ENCODE data around the gene CABCOCO1.

CABCOCO1 gene

DNA sequence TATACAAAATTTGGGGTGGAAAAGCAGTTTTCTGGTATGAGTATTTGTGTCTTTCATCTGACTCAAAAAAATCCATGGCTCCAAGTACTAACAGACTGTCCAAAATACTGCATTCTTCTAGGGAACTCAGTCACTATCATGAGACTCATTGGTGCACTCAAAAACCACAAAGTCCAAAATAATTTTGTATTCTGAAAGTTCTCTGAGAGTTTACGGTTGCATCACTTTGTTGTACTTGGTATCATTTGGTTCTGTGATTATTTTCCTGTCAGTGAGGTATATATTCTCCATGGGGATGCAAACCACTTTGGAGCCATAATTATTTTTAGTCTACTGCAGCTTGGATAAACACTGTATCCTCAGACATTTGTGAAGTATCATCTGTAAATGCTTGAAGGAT is 28.0 kb upstream of the CABCOCO1 start:
- TF ChIP-seq ZBTB7A (IDR thresholded peaks at IDR 0.05; ENCODE audit: low read depth) (no peak), TEAD4 (IDR thresholded peaks at IDR 0.05) (no peak), RAD21 (IDR thresholded peaks at IDR 0.05; ENCODE audit: low read depth) (no peak), TAF1 (IDR thresholded peaks at IDR 0.05; ENCODE audit: low read depth) (no peak), YY1 (IDR thresholded peaks at IDR 0.05; ENCODE audit: low read depth) (no peak), CREB1 (IDR thresholded peaks at IDR 0.05; ENCODE audit: low read depth) (no peak), CEBPB (IDR thresholded peaks at IDR 0.05) (no peak), TCF12 (IDR thresholded peaks at IDR 0.05; ENCODE audit: low read depth) (no peak), EP300 (IDR thresholded peaks at IDR 0.05; ENCODE audit: borderline replicate concordance) (no peak), REST (IDR thresholded peaks at IDR 0.05; ENCODE audit: low read depth) (no peak), MAX (IDR thresholded peaks at IDR 0.05) (no peak), FOXM1 (IDR thresholded peaks at IDR 0.05; ENCODE audit: borderline replicate concordance, low read depth) (no peak), EGR1 (IDR thresholded peaks at IDR 0.05) (no peak), NFIC (IDR thresholded peaks at IDR 0.05) (no peak), USF1 (IDR thresholded peaks at IDR 0.05) (no peak)

GRCh38 chr10:61635471-61635870 is 27.3 kb upstream of the CABCOCO1 start:
- TF ChIP-seq TEAD4 (IDR thresholded peaks at IDR 0.05) (no peak), MAX (IDR thresholded peaks at IDR 0.05) (no peak), TCF12 (IDR thresholded peaks at IDR 0.05; ENCODE audit: low read depth) (no peak), TAF1 (IDR thresholded peaks at IDR 0.05; ENCODE audit: low read depth) (no peak), YY1 (IDR thresholded peaks at IDR 0.05; ENCODE audit: low read depth) (no peak), EGR1 (IDR thresholded peaks at IDR 0.05) (no peak), EP300 (IDR thresholded peaks at IDR 0.05; ENCODE audit: borderline replicate concordance) (no peak), ZBTB7A (IDR thresholded peaks at IDR 0.05; ENCODE audit: low read depth) (no peak), USF1 (IDR thresholded peaks at IDR 0.05) (no peak), REST (IDR thresholded peaks at IDR 0.05; ENCODE audit: low read depth) (no peak), FOXM1 (IDR thresholded peaks at IDR 0.05; ENCODE audit: borderline replicate concordance, low read depth) (no peak), CREB1 (IDR thresholded peaks at IDR 0.05; ENCODE audit: low read depth) (no peak), CEBPB (IDR thresholded peaks at IDR 0.05) (no peak), RAD21 (IDR thresholded peaks at IDR 0.05; ENCODE audit: low read depth) (no peak)

DNA sequence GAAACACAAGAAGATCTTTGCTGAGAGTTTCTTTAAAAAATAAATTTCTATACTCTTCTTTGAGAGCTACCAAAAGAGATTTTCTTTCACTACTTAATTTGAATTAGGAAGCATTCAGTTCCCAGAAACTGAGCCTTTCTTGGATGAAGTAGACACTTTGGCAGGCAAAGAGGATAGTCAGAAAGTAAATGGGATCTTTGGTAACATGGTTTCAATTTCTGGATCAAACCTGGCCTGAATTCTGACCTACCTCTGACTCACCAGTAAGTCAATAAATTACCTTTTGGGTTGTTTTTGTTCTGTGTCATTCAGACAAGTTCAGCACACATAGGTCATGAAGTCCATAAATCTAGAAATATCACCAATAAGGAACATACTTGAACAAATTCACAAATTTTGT is 26.8 kb upstream of the CABCOCO1 start:
- TF ChIP-seq YY1 (IDR thresholded peaks at IDR 0.05; ENCODE audit: low read depth) (no peak), CEBPB (IDR thresholded peaks at IDR 0.05) (no peak), TEAD4 (IDR thresholded peaks at IDR 0.05) (no peak), REST (IDR thresholded peaks at IDR 0.05; ENCODE audit: low read depth) (no peak), EGR1 (IDR thresholded peaks at IDR 0.05) (no peak), TAF1 (IDR thresholded peaks at IDR 0.05; ENCODE audit: low read depth) (no peak), CREB1 (IDR thresholded peaks at IDR 0.05; ENCODE audit: low read depth) (no peak), ZBTB7A (IDR thresholded peaks at IDR 0.05; ENCODE audit: low read depth) (no peak), EP300 (IDR thresholded peaks at IDR 0.05; ENCODE audit: borderline replicate concordance) (no peak), FOXM1 (IDR thresholded peaks at IDR 0.05; ENCODE audit: borderline replicate concordance, low read depth) (no peak), USF1 (IDR thresholded peaks at IDR 0.05) (no peak), MAX (IDR thresholded peaks at IDR 0.05) (no peak), NFIC (IDR thresholded peaks at IDR 0.05) (no peak), TCF12 (IDR thresholded peaks at IDR 0.05; ENCODE audit: low read depth) (no peak), RAD21 (IDR thresholded peaks at IDR 0.05; ENCODE audit: low read depth) (no peak)
